IPS-20b (cell line): ENCODE measurements around the gene ALK.

ENCODE experiments used
- H3K27ac ChIP-seq: one replicate; pipeline ENCODE4 v1.5.1; 2013; ENCODE audit warnings: low read length
- H3K27me3 ChIP-seq: 2 replicates; pipeline ENCODE4 v1.6.1; 2013; ENCODE audit warnings: mild to moderate bottlenecking, low read length, inconsistent platforms; ENCODE audit not compliant: insufficient read depth
- H3K36me3 ChIP-seq: 2 replicates; pipeline ENCODE4 v1.6.1; 2013; ENCODE audit warnings: low read depth, mild to moderate bottlenecking, inconsistent platforms, low read length, moderate library complexity; ENCODE audit not compliant: insufficient read depth
- H3K4me1 ChIP-seq: 2 replicates; pipeline ENCODE4 v1.6.1; 2013; ENCODE audit warnings: mild to moderate bottlenecking, control low read depth, inconsistent platforms, low read length, moderate library complexity; ENCODE audit not compliant: insufficient read depth
- H3K4me3 ChIP-seq: 2 replicates; pipeline ENCODE4 v1.5.1; 2013; ENCODE audit warnings: mild to moderate bottlenecking, low read length, inconsistent platforms
- H3K9ac ChIP-seq: 2 replicates; pipeline ENCODE4 v1.6.1; 2013; ENCODE audit warnings: low read depth, mild to moderate bottlenecking, inconsistent platforms, low read length, moderate library complexity
- H3K9me3 ChIP-seq: 2 replicates; pipeline ENCODE4 v1.6.1; 2013; ENCODE audit warnings: mild to moderate bottlenecking, low read depth, low read length, inconsistent platforms; ENCODE audit not compliant: insufficient read depth

Gene ALK

DNA sequence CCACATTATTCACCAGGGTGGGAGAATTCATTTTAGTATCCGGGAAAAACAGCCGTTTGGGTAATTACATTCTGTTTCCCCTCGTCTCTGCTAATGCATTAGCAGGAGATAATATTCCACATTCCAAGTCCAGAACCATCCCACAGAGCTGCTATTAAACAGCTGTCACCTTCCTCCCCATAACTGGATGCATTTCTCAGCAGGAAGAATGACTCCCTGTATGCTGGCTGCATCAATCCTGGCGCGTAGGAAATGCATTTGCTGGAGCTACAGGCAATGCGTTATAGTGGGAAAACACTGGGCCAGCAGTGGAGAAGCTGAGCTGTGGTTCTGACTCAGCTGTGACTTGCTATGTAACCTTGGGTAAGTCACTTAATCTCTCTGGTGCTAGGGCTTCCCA is 560.2 kb downstream of the ALK start:
- no peaks in the 10 kb centered on the region; the same call in 1 of the 2 replicates for H3K4me1 ChIP-seq
- no peak overlapping the region for H3K27ac ChIP-seq
- no peaks in the 10 kb centered on the region for H3K27me3 ChIP-seq
- no peak overlapping the region for H3K9ac ChIP-seq
- no peaks in the 10 kb centered on the region for H3K36me3 ChIP-seq
- H3K9me3 ChIP-seq = no peaks in the 10 kb centered on the region
- no peak overlapping the region for H3K4me3 ChIP-seq

DNA sequence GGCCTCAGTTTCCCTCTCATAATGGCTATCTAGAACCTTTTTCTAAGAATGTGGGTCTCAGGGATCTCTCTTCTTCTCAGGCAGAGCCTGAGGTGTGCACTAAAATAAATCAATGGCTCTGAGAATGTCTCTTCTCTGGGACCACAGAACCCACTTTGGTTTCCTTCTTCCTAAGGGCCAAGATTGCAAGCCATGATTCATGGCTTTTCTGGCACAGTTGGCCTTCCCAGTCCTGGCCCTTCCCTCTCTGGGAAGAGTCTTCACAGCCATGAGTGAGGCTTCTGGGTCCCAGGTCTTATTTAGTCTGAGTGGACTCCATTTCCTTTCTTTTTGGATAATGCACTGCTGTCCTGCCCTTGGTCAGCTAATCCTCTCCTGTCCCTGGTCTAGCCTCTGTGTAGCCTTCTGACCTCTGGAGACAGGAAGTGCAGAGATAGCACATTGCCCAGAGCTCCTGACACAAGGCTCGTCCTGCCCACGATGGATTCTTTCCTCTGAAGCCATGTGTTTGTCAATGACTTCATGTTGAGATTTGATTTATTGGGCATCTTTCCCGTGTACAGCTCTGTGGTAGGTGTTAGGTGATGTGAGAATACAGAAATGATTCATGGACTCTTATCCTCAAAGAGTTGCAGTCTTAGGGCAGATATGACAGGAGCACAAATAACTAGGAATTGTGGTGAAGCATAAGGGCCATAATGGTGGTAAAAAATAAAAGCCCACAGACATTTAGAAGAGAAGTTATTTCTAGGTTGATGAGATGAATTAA is 561.2 kb downstream of the ALK start:
- H3K27me3 ChIP-seq = no peaks in the 10 kb centered on the region
- H3K9me3 ChIP-seq = no peaks in the 10 kb centered on the region
- no peak overlapping the region for H3K27ac ChIP-seq
- H3K4me1 ChIP-seq = no peaks in the 10 kb centered on the region; the same call in 1 of the 2 replicates
- H3K36me3 ChIP-seq = no peaks in the 10 kb centered on the region
- no peak overlapping the region for H3K4me3 ChIP-seq
- no peak overlapping the region for H3K9ac ChIP-seq

DNA sequence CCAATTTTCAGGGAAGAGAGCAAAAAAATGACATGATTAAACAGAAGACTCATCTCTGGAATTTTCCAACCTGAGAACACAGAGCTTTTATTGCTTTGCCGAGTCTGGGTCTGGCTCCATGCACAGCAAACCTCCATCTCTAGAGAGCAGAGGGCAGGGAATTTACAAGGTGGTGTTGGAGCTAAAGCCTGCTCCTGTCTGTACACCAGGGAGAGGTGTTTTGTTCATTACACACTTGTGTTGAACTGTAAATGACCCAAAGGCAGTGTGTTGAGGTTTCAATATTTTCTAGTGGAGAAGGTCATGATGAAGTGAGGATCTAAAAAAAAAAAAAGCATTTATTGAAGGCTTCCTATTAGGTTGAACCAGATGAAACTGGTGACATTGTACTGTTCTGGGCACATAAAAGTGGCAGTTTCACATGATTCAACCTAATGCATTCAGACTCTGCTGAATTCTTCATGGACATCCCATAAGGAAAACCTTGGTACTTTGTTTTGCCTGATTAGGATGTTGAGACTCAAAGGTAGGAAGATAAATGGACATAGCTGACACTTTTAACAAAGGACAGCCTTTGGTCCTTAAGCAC is 567.9 kb downstream of the ALK start:
- no peaks in the 10 kb centered on the region; the same call in 1 of the 2 replicates for H3K4me1 ChIP-seq
- H3K9me3 ChIP-seq = no peaks in the 10 kb centered on the region
- no peak overlapping the region for H3K9ac ChIP-seq
- H3K36me3 ChIP-seq = no peaks in the 10 kb centered on the region
- no peak overlapping the region for H3K4me3 ChIP-seq
- no peaks in the 10 kb centered on the region for H3K27me3 ChIP-seq
- H3K27ac ChIP-seq = no peak overlapping the region

DNA sequence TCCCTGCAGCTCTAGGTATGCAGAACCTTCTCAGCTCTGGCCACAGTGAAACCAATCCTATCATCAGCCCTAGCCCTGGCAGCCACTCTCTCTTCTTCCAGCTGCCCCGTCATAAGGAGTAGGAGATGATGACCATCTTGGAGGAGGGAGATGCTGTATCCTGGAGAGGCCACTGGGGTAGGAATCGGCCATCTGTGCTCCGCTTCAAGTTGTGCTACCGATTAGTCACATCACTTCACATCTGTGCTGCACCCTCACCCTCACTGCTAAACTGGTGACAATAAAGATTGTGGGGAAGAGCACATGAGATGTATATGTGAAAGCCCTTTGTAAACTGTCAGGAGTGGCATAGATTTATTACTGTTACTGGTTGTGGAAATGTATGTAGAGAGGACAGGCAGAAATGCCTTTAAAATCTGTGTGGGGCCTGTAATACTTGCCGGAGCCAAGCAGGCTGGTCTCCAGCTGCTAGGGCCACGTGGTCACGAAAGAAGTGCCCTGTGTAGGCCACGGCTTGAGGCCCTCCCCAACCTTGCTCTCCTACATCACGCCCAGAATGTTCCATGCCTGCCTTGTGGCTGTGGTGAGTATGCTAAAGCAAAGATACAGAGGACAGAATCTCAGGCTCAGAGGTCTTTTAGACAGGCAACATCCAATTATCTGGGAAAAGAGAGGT is 569.3 kb downstream of the ALK start:
- Histone ChIP-seq H3K27me3 (no peaks in the 10 kb centered on the region; the same call in 1 of the 2 replicates), H3K4me1 (no peaks in the 10 kb centered on the region; the same call in 1 of the 2 replicates), H3K9ac (no peak overlapping the region), H3K9me3 (no peaks in the 10 kb centered on the region), H3K4me3 (no peak overlapping the region), H3K27ac (no peak overlapping the region), H3K36me3 (no peaks in the 10 kb centered on the region)

DNA sequence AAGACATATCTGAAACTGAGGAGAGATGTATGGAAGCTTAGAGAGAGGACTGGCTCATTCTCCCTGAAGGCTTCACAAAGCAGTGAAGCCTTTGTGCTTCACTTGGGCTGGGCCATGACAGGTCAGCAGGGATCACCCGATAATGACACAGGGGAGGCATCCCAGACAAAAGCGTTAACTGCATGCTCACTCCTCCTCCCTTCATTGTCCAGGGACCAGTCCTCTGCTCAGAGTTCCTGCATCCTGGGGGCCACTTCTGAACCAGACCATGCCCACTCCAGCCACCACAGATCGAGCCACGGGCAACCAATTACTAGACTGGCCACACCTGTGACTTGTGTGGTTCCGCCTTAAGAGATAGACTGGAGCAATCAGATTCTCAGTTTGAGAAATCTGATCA is 570.1 kb downstream of the ALK start:
- Histone ChIP-seq H3K9ac (no peak overlapping the region), H3K4me3 (no peak overlapping the region), H3K4me1 (no peaks in the 10 kb centered on the region), H3K36me3 (no peaks in the 10 kb centered on the region), H3K9me3 (no peaks in the 10 kb centered on the region), H3K27me3 (no peaks in the 10 kb centered on the region; the same call in 1 of the 2 replicates), H3K27ac (no peak overlapping the region)

DNA sequence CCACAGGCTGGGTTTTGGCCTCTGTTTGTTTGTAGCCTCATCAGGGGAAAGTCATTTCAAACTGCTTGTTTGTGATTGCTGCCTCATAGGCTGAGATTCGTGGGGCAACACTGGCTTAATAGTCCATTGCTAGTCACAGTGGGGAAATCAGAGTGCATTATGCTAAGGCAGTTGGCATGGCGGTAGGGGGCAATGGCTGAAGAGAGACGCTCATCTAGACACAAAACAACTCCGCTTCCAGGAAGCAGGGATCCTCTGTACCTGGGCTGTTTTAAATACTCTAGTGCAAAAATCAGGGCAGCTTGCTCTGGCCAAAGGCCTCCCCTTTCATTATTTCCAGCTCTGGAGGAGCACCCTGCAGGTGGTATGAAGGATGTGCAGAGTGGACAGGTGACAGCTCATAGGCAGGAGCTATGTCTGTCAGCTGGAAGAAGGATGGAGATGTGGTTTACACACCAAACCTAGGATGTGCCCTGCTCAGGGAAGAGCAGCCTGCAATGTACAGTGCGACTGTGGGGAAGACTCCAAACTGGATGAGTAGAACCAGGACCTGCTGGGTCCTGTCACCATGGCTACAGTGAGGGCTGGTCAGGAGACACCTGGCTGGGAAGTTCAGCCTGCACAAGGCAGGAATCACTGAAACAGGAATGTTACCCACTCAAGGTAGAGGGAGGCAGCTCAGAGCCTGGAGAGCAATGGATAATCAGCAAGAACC is 571.9 kb downstream of the ALK start:
- Histone ChIP-seq H3K27me3 (no peaks in the 10 kb centered on the region; the same call in 1 of the 2 replicates), H3K4me1 (no peaks in the 10 kb centered on the region), H3K9ac (no peak overlapping the region), H3K9me3 (no peaks in the 10 kb centered on the region), H3K4me3 (no peak overlapping the region), H3K36me3 (no peaks in the 10 kb centered on the region), H3K27ac (no peak overlapping the region)

DNA sequence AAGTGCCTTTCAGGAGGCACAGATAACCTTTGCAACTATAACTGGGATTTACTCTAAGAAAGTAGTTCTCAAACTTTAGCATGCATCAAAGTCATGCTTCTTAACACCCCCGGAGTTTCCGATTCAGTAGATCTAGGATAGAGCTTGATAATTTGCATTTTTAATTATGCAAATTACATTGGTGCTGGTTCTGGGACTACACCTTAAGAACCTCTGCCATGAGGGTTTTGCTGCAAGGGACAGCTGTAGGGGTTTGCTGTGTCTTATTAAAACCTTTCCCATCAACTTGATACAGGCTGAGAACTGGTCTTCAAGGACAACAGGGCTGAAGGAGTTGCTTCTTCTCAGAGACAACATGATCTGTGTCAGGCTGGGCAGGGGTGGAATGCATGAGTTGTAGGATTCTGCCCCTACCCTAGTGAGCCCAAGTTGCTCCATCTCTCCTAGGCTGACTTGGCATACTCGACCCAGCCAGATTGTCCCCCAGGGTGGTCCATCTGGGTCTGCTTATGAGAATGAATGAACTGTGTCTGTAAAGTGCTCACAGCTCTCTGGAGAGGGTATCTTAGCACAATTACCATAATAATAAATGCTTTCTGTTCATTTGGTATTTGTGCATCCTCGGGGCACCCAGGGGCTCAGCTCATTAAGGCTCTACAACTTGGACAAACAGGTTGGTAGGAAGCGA is 573.5 kb downstream of the ALK start:
- no peaks in the 10 kb centered on the region for H3K4me1 ChIP-seq
- no peak overlapping the region for H3K4me3 ChIP-seq
- no peaks in the 10 kb centered on the region for H3K36me3 ChIP-seq
- H3K9me3 ChIP-seq = no peaks in the 10 kb centered on the region
- no peaks in the 10 kb centered on the region; the same call in 1 of the 2 replicates for H3K27me3 ChIP-seq
- no peak overlapping the region for H3K27ac ChIP-seq
- no peak overlapping the region for H3K9ac ChIP-seq

DNA sequence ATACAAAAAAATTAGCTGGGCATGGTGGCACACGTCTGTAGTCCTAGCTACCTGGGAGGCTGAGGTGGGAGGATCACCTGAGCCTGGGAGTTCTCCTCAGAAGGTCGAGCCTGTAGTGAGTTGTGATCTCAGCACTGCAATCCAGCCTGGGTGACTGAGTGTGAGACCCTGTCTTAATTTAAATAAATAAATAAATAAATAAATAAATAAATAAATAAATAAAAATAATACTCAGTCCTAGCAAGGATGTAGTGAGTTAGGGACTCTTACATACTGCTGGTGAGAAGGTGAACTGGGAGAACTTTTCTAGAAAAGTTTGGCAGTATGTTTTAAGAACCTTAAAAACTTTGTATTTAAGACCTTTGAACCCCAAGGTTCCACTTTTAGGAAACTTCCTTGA is 576.1 kb downstream of the ALK start:
- no peaks in the 10 kb centered on the region; the same call in 1 of the 2 replicates for H3K27me3 ChIP-seq
- no peaks in the 10 kb centered on the region for H3K9me3 ChIP-seq
- H3K27ac ChIP-seq = no peak overlapping the region
- no peak overlapping the region for H3K4me3 ChIP-seq
- no peaks in the 10 kb centered on the region for H3K4me1 ChIP-seq
- no peaks in the 10 kb centered on the region for H3K36me3 ChIP-seq
- no peak overlapping the region for H3K9ac ChIP-seq

DNA sequence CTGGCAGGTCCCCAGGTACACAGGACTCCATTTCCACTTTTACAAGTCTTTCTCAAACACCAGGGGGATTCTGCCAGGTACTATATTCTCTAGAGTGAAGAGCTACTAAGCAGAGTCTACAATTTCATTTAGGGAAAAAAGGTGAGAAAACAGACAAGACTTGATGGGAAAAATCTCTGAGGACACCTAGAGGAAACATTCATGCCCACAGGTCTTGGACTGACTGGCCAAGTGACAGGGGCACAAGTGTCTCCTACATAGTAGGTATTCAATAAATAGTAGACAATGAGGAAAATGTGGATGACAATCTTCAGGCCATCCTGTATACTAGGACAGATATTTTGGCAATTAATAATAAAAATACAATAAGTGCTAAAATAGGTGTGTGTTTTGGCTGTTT is 577.6 kb downstream of the ALK start:
- Histone ChIP-seq H3K4me1 (no peaks in the 10 kb centered on the region), H3K27ac (no peak overlapping the region), H3K9ac (no peak overlapping the region)

DNA sequence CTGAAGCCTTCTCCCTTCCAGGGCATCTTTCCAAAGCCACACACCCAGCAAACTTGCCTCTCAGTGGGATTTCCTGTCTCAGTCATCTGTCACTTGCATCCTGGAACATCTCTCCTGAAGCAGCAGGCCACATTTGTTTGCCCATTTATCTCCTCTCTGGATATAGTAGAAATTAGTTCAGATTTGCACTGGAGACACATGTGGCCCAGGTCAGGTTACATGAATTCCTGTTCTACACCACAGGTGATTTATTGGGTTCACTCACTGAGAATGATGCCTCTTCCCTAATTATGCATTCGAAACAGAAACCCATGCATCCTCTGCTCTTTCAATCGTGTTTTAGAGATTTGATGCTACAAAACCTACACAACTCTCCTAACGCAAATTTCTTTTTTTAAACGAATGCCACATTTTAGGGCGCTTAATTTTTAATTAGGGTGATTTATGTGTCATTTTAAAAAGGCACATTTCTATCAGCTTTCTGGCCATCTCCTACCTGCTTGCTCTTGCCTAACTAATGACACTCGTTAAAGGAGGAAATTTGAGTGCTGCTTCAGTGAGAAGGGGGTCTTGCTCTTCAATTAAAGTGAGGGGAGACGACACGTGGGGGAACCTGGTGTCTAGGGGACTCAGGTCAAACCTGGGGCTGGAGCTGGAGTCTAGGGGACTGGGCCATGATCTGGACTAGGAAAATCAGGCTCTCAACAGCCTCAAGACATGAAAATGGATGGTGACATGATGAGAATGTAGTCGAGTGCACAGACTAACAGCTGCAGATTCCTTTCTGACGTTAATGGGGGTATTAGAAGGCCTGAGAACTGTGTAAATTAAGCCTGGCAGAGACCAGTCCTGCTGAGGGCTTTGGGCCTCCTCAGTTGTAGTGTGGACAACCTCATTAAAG is 584.8 kb downstream of the ALK start:
- H3K27me3 ChIP-seq = no peaks in the 10 kb centered on the region

More for the DNA sequence above, 577.6 kb downstream of the ALK start:
- no peaks in the 10 kb centered on the region for H3K9me3 ChIP-seq
- no peaks in the 10 kb centered on the region for H3K36me3 ChIP-seq
- no peaks in the 10 kb centered on the region; the same call in 1 of the 2 replicates for H3K27me3 ChIP-seq
- no peak overlapping the region for H3K4me3 ChIP-seq

More for the DNA sequence above, 584.8 kb downstream of the ALK start:
- Histone ChIP-seq H3K9me3 (no peaks in the 10 kb centered on the region), H3K4me3 (no peak overlapping the region), H3K9ac (no peak overlapping the region), H3K27ac (no peak overlapping the region), H3K36me3 (no peaks in the 10 kb centered on the region), H3K4me1 (no peaks in the 10 kb centered on the region; the same call in 1 of the 2 replicates)
